GM21576 (cell line): ENCODE data around the gene DPP6.

Experiments used
- ATAC-seq: cut with Tn5 transposase; IDR thresholded peaks from one replicate; pipeline ENCODE4 v1.9.1; 2021; ENCODE audit warnings: mild to moderate bottlenecking, moderate library complexity; ENCODE audit not compliant: unreplicated experiment

The DPP6 gene

GRCh38 chr7:154394804-154395203 lies 342.6 kb downstream of the DPP6 start:
- no peak for ATAC-seq

- no peak for ATAC-seq
Measured at GRCh38 chr7:154406312-154406711, 354.1 kb downstream of the DPP6 start.

- no peak for ATAC-seq
Measured at GRCh38 chr7:154409703-154410311, 357.6 kb downstream of the DPP6 start.

GRCh38 chr7:154412105-154412504 lies 359.9 kb downstream of the DPP6 start:
- no peak for ATAC-seq

GRCh38 chr7:154415709-154416399 lies 363.7 kb downstream of the DPP6 start:
- ATAC-seq, result no peak

- ATAC-seq, result no peak
Measured at GRCh38 chr7:154416714-154417113, 364.5 kb downstream of the DPP6 start.

- no peak for ATAC-seq
Measured at GRCh38 chr7:154419344-154419743, 367.1 kb downstream of the DPP6 start.

- ATAC-seq, result no peak
Measured at GRCh38 chr7:154423231-154423630, 371.0 kb downstream of the DPP6 start.

- ATAC-seq, result no peak
Measured at GRCh38 chr7:154424350-154424749, 372.2 kb downstream of the DPP6 start.

GRCh38 chr7:154425271-154425670 lies 373.1 kb downstream of the DPP6 start:
- ATAC-seq, result no peak

- no peak for ATAC-seq
Measured at GRCh38 chr7:154426778-154427177, 374.6 kb downstream of the DPP6 start.

GRCh38 chr7:154427533-154427932 lies 375.3 kb downstream of the DPP6 start:
- no peak for ATAC-seq

GRCh38 chr7:154429666-154430404 lies 377.6 kb downstream of the DPP6 start:
- ATAC-seq, result no peak

GRCh38 chr7:154430640-154431039 lies 378.4 kb downstream of the DPP6 start:
- ATAC-seq, result no peak

- no peak for ATAC-seq
Measured at GRCh38 chr7:154431045-154431444, 378.8 kb downstream of the DPP6 start.

GRCh38 chr7:154433632-154434598 lies 381.7 kb downstream of the DPP6 start:
- no peak for ATAC-seq

- ATAC-seq, result no peak
Measured at GRCh38 chr7:154436560-154436959, 384.4 kb downstream of the DPP6 start.

- ATAC-seq, result no peak
Measured at GRCh38 chr7:154437234-154437633, 385.0 kb downstream of the DPP6 start.

- no peak for ATAC-seq
Measured at GRCh38 chr7:154438571-154439367, 386.6 kb downstream of the DPP6 start.

- ATAC-seq, result no peak
Measured at GRCh38 chr7:154440058-154440457, 387.9 kb downstream of the DPP6 start.
